CD4-positive, alpha-beta T cell treated with Interferon gamma for 1 hour (primary cell): ENCODE data around the gene OR10A2.
"Not testable (repeated sequence)": the region's sequence is repeated elsewhere in the genome, so short reads cannot be mapped to it uniquely, and the experiment has no call there.

Source experiments
- DNase-seq: peaks from one replicate; pipeline ENCODE4 v3.0.0-alpha.2; 2020

The OR10A2 gene, protein sequence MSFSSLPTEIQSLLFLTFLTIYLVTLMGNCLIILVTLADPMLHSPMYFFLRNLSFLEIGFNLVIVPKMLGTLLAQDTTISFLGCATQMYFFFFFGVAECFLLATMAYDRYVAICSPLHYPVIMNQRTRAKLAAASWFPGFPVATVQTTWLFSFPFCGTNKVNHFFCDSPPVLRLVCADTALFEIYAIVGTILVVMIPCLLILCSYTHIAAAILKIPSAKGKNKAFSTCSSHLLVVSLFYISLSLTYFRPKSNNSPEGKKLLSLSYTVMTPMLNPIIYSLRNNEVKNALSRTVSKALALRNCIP

DNA sequence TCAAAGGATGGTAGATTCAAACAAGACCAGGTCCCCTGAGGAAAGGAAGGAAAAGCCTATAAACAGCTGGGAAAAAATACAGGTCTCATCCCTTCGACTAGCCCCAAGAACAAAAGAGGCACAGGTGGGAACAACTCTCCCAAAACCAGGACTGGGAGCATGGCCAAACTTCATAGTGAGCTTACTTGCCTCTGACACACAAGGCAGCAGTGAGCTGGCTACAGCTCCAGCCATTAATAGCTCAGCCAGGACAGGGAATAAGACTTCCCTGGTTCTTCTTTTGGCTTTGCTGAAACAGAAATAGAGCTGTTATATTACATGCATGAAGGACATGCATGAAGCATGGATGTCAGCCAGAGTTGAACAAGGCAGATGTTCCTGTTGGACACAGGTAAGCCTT lies at the start of gene OR10A2:
Gene OR10A2, plus strand, starts transcription at position 97 of the 400 bp plus-strand sequence. CDS start 6,698 bp downstream, outside the sequence.
- no peak for DNase-seq

DNA sequence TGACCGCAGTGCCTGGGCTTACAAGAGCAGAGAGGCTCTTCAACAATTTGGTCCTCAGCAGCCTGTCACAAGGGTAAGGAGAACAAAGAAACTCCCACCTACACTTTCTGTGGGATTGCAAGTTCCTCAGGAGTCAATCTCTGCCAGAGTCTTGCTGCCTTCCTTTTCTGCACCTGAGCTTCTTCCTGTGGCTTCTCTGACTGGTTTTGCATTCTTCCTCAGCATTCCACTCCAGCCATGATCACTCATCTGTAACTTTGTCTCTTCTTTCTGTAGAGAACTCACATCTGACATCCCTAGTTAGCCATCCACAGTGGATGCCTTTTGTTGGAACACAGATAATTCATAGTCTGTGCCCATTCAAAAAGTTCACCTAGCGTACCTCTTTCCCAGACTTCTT lies 49.2 kb upstream of the OR10A2 start:
- DNase-seq: no peak

DNA sequence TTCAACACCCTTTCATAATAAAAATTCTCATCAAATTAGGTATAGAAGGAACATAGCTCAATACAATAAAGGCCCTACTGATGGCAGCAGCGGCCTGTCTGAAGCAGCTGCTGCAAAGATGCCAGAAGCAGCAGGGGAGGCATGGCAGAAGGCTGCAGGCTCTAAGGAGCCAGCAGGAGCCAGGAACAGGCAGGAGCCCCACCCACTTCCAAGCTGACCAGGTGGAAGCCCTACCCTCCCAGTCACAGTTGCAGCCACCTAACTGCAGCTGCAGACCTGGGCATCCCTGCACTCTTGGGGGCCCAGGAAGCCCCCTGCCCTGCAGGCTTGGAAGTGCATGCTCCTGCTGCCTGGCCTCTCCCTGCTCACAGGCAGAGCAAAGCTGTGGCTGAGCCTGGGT lies 45.2 kb upstream of the OR10A2 start:
- no peak for DNase-seq

DNA sequence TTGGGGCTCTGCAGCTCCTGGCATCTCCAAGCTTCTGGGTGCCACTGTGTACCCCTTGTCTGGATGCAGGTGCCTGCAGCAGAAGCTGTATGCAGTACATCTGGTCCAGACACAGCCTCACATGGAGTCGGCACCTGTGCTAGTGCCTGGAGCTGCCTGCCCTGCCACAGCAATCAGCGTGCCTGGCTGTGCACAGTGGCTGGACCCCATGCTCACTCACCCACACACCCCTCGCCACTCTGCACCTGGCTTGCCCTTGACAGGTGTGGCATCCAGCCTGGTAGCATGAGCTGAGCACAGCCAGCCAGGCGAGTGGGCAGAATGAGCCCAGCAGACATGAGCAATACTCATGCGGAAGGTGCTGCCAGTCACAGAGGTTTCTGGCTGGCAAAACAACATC lies 43.9 kb upstream of the OR10A2 start:
- DNase-seq: no peak

DNA sequence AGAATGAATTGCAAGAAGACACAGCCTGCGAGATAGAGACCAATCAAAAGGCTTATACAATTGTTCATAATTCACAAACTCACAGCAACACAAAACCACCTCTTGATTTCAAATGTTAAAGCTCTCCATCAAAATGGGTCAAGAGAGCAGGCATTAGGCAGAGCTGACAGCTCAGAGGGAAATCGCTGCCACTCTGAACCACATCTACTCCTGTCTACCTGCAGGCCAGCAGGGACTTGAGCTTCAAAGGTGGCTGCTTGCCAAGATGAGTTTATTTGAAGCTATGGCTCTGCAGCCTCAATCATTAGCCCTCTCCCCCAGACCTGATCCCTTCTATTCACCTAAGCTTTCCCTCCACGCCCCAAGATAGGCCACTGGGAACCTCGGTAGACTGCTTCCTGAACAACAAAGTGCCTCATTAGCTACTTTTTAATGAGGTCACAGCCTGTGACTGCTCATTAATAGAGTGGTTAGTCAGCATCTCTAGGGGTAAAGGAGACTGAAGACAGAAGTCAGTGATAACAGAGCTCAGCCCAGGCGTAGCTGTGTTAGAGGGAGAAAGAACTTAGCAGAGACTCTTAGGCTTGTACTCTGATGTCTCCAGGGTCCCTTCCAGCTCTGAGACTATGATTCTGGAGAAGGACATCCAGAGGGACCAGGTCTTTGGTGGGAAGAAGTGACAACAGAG lies 38.6 kb upstream of the OR10A2 start:
- DNase-seq: no peak

DNA sequence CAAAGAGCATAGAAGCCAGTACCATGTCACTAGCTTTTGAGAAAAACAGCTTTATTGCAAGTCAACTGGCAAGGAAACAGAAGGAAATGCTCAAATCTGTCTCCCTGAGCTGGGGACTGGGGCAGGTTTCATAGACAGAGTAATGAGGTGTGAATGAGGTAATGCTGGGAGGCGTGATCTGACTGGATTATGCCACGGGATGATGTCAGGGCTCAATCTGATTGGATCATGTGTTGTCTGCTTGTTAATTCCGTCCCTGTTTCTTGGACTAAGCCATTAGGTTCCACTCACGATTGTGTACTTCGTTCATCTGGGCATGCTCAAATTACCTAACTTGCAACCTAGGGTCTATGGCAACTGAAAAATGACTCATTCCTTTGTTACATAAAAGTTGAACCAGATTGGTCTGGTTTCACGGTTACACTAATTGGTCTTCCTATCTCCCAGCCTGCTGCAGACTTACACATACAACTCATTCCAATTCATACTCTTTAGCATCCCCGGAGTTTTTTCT lies 37.6 kb upstream of the OR10A2 start:
- DNase-seq: no peak

DNA sequence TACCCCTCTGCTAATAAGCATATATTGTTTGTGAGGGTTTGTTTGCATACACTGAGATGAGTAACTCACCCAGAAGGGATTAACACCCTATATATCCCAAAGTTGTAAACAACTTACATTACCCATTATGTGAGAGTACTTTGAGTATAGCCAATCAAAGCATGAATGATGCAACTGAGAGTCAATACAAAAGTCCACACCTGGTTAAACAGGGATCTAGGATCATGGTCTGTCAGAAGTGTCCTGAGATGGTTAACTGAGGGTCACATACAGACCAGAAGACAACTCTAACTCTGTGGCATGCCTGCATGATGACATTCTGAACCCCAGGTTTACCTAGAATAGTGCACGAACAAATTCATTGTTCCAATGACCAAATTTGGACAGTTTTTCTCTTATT lies 34.8 kb upstream of the OR10A2 start:
- no peak for DNase-seq

DNA sequence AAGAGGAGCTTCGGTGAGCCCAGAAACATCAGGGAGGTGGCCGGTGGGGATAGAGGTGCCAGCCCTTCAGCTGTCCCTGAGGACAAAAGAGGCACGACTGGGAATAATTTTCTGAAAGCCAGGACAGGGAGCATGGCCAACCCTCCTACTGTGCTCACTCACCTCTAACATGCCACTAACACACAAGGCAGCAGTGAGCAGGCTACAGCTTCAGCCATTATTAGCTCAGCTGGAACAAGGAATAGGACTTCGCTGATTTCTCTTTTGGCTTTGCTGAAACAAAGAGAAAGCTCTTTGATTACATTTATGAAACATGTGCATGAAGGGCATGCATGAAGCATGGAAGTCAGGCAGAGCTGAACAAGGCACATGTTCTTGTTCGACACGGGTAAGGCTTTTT lies 29.5 kb upstream of the OR10A2 start:
- no peak for DNase-seq

DNA sequence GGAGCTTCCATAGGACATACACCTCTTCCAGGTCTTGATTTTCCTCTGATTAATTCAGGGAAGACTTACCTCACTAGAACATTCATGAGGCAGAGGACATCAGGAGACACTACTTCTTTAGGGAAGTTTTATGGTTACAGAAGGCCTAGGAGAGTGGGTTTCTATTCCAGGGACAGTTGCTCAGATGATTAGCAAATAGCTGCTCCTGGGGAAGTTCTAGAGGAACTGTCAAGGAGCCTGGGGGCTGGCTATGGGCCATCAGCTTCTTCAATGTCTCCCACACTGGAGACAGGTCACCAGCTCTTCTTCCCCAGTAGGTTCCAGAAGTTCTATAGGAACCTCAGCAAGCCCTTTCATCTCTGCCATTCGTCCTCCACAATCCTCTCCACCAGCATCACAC lies 28.8 kb upstream of the OR10A2 start:
- DNase-seq: no peak

DNA sequence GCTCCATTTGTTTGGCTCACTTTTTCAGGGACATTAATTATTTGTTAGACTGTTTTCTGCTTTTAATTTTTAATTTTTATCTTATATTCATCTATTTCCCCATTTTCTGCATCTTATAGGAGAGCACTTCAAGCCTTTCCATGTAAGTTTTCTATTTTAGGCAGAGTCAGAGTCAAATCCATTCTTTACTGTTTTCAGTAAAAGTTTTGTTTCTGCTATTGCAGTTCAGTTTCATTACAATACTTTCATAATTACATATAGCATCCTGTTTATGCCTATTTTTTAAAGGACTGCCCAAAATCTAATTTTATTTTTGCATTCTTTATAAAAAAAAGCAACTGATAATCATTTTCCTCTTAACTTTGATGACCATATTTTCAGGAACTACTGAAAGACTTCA lies 21.2 kb upstream of the OR10A2 start:
- no peak for DNase-seq

DNA sequence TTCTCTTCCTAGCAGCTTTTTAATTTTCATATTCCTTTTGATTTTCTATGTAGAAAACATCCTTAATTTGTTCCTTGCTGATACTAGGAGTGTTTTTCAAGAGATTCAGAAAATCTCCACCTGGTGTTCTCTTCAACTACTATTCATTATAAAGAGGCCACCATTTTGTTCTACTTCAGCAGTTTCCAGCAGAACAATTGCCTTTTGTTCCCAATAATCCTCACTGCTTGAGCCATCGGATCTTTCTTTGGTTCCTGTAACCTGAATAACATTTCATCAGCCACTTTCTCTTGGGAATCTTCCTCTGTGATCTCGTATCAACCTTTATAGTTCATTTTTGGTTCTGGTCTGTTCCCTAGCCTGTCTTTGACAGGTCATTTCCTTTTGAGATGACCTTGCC lies 19.2 kb upstream of the OR10A2 start:
- DNase-seq: no peak

DNA sequence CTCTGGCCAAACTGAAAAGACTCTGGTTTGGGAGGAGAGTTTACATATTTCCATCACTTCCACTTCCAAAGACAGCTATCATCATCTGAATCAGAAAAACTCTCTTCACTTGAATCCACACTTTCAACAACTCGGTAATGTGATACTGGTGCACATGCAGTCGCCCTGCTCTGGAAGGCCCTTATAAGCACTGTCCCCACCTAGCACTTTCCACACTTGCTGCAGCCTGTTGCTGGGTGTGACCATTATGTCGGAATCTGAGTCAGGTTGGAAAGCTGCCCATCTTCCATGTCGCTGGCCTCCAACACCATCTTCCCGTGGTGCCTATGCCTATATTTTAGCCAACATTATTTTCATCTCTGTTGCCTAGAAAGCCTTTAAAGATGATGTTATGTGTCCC lies 18.5 kb upstream of the OR10A2 start:
- DNase-seq: no peak

DNA sequence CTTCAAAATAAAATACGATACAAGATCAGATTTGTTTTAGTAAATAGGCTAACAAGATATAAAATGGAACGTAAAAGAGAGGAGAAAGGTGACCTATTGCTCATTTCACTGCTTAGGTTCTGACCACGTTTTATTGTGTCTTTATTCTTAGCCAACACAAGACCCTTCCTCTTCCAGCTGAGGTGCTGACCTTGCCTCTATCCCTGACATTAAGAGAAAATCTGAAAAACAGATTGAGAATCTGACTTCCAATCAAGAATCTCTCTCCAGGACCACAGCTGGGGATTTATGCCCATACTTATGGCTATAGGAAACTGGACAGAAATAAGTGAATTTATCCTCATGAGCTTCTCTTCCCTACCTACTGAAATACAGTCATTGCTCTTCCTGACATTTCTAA lies 17.5 kb upstream of the OR10A2 start, which contains the start of gene OR10A5:
Gene OR10A5, plus strand, starts transcription at position 301 of the 400 bp plus-strand sequence. Its CDS starts 0 bp downstream, at position 301.
- DNase-seq: no peak

DNA sequence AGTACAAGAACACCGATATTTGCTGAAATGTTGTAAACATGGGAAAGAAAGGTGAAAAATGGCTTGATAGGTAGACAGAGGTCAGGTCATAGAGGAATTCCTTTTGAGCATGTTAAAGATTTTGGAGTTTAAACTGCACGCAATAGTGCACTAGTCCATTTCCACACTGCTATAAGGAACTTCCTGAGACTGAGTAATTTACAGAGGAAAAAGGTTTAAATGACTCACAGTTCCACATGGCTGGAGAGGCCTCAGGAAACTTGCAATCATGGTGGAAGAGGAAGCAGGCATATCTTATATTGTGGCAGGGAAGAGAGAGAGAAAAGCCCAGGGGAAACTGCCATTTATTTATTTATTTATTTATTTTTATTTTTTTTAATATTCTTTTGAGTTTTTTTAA lies 12.3 kb upstream of the OR10A2 start:
- DNase-seq: no peak

DNA sequence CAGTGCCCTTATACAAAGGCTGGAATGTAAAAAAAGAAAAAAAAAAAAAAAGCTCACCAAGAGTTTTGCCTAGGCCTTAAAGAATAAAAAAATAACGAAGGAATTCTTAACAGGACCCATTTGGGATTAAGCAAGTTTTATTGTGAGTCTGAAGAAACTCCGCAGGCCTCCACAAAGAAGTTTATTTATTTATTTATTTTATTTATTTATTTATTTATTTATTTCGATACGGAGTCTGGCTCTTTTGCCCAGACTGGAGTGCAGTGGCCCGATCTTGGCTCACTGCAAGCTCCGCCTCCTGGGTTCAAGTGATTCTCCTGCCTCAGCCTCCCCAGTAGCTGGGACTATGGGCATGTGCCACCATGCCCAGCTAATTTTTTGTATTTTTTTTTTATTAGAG lies 8.1 kb upstream of the OR10A2 start:
- DNase-seq: not testable (repeated sequence)

DNA sequence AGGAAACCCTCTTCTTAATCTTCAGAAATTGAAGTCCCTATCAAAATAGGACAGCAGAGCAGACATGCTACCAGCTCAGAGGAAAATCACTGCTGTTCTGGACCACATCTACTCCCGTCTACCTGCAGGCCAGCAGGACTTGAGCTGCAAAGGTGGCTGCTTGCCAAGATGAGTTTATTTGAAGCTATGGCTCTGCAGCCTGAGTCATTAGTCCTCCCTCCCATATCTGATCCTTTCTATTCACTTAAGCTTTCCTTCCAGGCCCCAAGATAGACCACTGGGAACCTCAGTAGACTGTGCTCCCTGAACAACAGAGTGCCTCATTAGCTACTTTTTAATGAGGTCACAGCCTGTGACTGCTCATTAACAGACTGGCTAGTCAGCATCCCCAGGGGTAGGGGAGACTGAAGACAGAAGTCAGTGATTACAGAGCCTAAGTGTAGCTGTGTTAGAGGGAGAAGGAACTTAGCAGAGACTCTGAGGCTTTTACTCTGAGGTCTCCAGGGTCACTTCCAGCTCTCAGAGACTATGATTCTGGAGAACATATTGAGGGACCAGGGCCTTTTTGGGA lies 6.8 kb upstream of the OR10A2 start:
- no peak for DNase-seq

DNA sequence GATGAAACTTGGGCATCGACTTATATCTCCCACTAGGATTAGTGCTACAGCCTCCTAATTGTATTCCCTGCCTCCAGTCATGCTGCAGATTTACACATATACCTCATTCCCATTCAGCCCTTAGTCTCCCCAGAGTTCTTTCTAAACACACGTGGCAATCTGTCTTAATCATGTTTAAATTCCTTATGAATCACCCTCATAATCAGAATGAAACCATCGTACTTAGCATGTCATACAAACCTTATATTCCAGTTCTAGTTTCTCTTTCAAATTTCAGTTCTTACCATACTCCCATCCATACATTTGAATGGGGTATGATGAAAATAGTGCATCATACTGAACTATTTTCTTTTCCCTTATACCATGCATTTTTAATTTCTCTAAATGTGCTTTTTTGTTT lies 6.0 kb upstream of the OR10A2 start:
- DNase-seq: no peak

DNA sequence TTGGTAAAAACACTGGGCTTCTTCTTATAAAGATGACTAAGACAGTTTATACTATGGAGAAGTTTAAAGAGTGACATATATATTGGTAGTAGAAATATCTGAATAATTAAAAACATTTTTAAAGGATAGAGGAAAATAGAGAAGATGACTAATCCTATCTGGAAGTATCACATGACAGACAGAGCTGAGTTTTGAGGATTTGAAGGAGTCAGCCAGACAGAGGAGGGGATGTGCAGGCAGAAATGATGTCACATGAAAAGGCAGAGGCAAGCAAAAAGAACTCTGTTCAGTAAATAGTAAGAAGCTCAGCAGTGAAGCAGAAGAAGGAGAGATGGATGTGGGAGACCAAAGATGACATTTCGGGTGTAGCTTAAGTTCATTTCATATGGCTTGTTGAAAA lies 1.6 kb downstream of the OR10A2 start:
- no peak for DNase-seq

DNA sequence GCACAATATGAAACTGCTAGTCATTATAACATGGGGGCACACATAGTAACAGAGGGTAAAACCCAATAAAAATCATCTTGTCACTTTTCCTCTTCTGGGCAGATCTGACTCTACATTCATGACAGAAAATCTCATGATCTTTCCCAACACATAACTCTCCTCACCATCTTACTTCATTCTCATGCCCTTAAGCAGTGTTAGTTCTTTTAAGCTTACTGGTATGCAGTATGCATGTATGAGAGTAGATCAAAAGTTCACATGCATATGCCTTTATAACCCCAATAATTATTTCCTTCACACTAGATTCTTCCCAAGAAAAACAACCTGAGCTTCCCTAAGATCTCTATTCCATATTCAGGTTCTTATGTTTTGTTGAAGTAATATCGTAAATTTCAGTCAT lies 8.4 kb downstream of the OR10A2 start:
- no peak for DNase-seq

DNA sequence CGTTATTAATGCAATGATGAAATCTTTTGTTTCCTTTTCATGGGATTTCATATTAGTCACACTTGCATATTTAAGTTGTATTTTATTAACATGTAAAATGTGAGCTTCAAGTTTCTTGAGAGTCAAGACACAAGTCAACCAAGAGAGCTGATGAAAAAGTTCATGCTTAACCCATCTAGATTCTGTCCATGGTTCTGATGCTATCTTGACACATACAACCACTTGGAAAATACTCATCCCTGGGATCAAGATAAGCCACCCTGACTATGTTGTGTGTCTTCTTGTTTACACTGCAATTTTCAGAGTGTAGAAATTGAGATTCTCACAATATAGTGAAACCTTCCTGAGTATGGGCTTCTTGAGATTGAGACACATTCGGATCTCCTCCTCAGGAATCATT lies 12.9 kb downstream of the OR10A2 start:
- DNase-seq: no peak

DNA sequence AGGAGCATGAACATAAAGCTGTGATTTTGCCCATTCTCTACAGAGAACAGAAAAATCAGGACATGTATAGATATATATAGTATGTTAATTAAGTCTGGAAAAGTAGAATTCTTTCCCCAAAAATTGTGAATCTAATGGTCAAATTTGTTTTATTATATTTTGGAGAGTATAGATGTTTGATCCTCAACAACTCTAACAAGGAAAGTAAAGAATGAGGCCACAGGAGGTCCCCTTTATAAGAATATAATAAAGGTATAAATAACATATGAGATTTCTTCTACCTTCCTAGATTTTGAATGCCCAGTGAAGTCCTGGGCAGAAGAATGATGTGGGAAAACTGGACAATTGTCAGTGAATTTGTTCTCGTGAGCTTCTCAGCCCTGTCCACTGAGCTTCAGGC lies 13.5 kb downstream of the OR10A2 start, which contains the start of gene OR10A4:
Gene OR10A4, plus strand, starts transcription at position 301 of the 400 bp plus-strand sequence. Its CDS starts 23 bp downstream, at position 324.
- DNase-seq: no peak

DNA sequence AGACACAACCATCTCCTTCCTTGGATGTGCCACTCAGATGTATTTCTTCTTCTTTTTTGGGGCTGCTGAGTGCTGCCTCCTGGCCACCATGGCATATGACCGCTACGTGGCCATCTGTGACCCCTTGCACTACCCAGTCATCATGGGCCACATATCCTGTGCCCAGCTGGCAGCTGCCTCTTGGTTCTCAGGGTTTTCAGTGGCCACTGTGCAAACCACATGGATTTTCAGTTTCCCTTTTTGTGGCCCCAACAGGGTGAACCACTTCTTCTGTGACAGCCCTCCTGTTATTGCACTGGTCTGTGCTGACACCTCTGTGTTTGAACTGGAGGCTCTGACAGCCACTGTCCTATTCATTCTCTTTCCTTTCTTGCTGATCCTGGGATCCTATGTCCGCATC lies 14.1 kb downstream of the OR10A2 start:
- DNase-seq: no peak

DNA sequence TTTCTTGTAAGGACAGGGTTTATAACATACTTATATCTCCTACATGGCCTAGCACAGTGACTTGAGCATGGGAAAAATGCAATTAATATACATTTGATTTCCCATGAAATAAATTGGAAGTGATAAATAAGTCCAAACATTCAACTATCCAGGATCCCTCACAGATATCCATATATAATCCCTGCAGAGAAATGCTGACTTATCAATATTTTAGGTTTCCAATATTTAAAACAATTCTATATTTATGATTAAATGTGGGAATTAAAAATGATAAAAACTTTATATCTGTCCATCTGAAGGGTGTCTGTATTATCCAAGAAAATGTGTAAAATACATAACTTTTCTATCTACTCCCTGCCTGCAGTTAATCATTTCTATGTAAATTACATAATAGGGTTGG lies 19.9 kb downstream of the OR10A2 start:
- DNase-seq: no peak

DNA sequence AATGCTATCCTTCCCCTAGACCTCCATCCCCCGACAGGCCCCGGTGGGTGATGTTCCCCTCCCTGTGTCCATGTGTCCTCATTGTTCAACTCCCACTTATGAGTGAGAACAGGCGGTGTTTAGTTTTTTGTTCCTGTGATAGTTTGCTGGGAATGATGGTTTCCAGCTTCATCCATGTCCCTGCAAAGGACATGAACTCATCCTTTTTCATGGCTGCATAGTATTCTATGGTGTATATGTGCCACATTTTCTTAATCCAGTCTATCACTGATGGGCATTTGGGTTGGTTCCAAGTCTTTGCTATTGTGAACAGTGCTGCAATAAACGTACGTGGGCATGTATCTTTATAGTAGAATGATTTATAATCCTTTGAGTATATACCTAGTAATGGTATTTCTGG lies 24.9 kb downstream of the OR10A2 start:
- not testable (repeated sequence) for DNase-seq
